Kidney (tissue), 14 donors: ENCODE results near the gene LILRB4. TPM values are rescaled to one million over a fixed set of nuclear protein-coding genes. Genes with fewer than 3 reads are reported as not detected.
A peak's percentile ranks its signal among the peaks of the same experiment; 100 is the strongest.
"Not testable (repeated sequence)": the region's sequence is repeated elsewhere in the genome, so short reads cannot be mapped to it uniquely, and the experiment has no call there.

ENCODE experiments used
- DNase-seq, 5 donors: peaks; one replicate each; pipeline ENCODE4 v3.0.0-alpha.2; 2013 to 2020
- FAIRE-seq: peaks from 2 replicates; lab custom pipeline; 2012; peaks lifted over from hg19 to GRCh38; lab: Jason Lieb, UNC
- H3K27ac ChIP-seq, 2 donors: one replicate each; pipeline ENCODE4 v1.7.0; 2013; ENCODE audit warnings: low read depth in 2 of 2, low read length in 2 of 2, inconsistent platforms in 1 of 2
- H3K27me3 ChIP-seq: one replicate; pipeline ENCODE4 v1.7.1; 2013; ENCODE audit warnings: low read length, inconsistent platforms; ENCODE audit not compliant: control insufficient read depth, insufficient read depth
- H3K36me3 ChIP-seq, 3 donors: one replicate each; pipeline versions ENCODE4 v1.7.0 to v1.7.1; 2013; ENCODE audit warnings: low read length in 3 of 3, control low read depth in 1 of 3, inconsistent platforms in 1 of 3; ENCODE audit not compliant: insufficient read depth in 3 of 3, control insufficient read depth in 2 of 3
- H3K4me1 ChIP-seq, 3 donors: one replicate each; pipeline versions ENCODE4 v1.7.0 to v1.7.1; 2013; ENCODE audit warnings: low read length in 3 of 3, inconsistent platforms in 1 of 3, low read depth in 1 of 3; ENCODE audit not compliant: control insufficient read depth in 2 of 3, insufficient read depth in 2 of 3
- H3K4me3 ChIP-seq, 3 donors: one replicate each; pipeline versions ENCODE4 v1.7.0 to v1.8.1; 2013; ENCODE audit warnings: low read length in 3 of 3, control low read depth in 1 of 3, inconsistent platforms in 1 of 3
- H3K9ac ChIP-seq, 3 donors: one replicate each; pipeline versions ENCODE4 v1.7.0 to v1.7.1; 2013; ENCODE audit warnings: low read length in 3 of 3, control low read depth in 1 of 3, inconsistent platforms in 1 of 3
- H3K9me3 ChIP-seq, 3 donors: one replicate each; pipeline versions ENCODE4 v1.7.0 to v1.7.1; 2013; ENCODE audit warnings: low read length in 3 of 3, control low read depth in 1 of 3, inconsistent platforms in 1 of 3; ENCODE audit not compliant: control insufficient read depth in 2 of 3, insufficient read depth in 1 of 3
- CTCF ChIP-seq: IDR thresholded peaks from 3 replicates; pipeline ENCODE4 v1.5.1; 2012; ENCODE audit warnings: mild to moderate bottlenecking, moderate library complexity, borderline replicate concordance; ENCODE audit not compliant: insufficient read depth; ENCODE audit errors: extremely low read depth
- intact Hi-C: fragments of 100-400 bp; cut with DNase I; formaldehyde crosslinking; loops from one replicate; pipeline ENCODE4 v1.11.1; 2022
- polyA plus RNA-seq: library from polyadenylated mRNA; stranded (reverse); fragments of 350-450 nt; fragmentation: Illumina TruSeq; extraction: RNeasy Lipid Tissue Mini Kit (QIAGEN cat#74804); gene quantifications from one replicate; pipeline ENCODE4 v1.2.3, GENCODE V29; 2014; ENCODE audit warnings: low read depth, low replicate concordance; ENCODE audit not compliant: insufficient read depth
- total RNA-seq: library from RNA; stranded (reverse); fragmentation: NEBNext Ultra II Directional; extraction: Animal tissue kit (Norgen Biotek cat#: 25700); gene quantifications from one replicate; pipeline ENCODE4 v1.2.1, GENCODE V29; 2021
- donor health status: control.
- donor health status: control.
- donor health status: control.
- donor health status: control.
- donor health status: control.
- donor health status: DM: yes; HTN: yes; CAD: no.
- donor health status: Normal renal cell carcinoma (clear cell type).

The LILRB4 gene
- total and polyA plus RNA-seq, 2 donors from 2014 or later: 1.8 to 9.9 TPM

GRCh38 chr19:54616821-54617560 is 45.8 kb upstream of the LILRB4 start:
- no peaks in the 10 kb centered on the region for H3K4me1 ChIP-seq
- intact Hi-C loops: no loop called here
- H3K9me3 ChIP-seq: peaks cover 0 to 3% (median 2%) of the 10 kb centered on the region in 3 donors
- FAIRE-seq: no peak
- H3K27me3 ChIP-seq: no peaks in the 10 kb centered on the region
- H3K9ac ChIP-seq: no peak overlapping the region
- no peak for DNase-seq
- H3K36me3 ChIP-seq: no peaks in the 10 kb centered on the region
- TF ChIP-seq CTCF: no peak
- no peak overlapping the region for H3K4me3 ChIP-seq
- no peak overlapping the region for H3K27ac ChIP-seq

- no peak for TF ChIP-seq CTCF
- H3K4me1 ChIP-seq: no peaks in the 10 kb centered on the region
- no peak overlapping the region for H3K4me3 ChIP-seq
- FAIRE-seq: no peak
- intact Hi-C loops: no loop called here
- DNase-seq: no peak
- no peaks in the 10 kb centered on the region for H3K36me3 ChIP-seq
- no peaks in the 10 kb centered on the region for H3K27me3 ChIP-seq
- no peak overlapping the region for H3K9ac ChIP-seq
- no peak overlapping the region for H3K27ac ChIP-seq
- H3K9me3 ChIP-seq: no peaks in the 10 kb centered on the region
Measured at GRCh38 chr19:54620464-54620863, 42.3 kb upstream of the LILRB4 start.

- Histone ChIP-seq H3K9me3 (no peaks in the 10 kb centered on the region), H3K4me3 (no peak overlapping the region), H3K9ac (no peak overlapping the region), H3K36me3 (no peaks in the 10 kb centered on the region), H3K4me1 (no peaks in the 10 kb centered on the region), H3K27ac (no peak overlapping the region), H3K27me3 (no peaks in the 10 kb centered on the region)
- FAIRE-seq (no peak), DNase-seq (no peak)
- intact Hi-C loops: no loop called here
- no peak for TF ChIP-seq CTCF
Measured at GRCh38 chr19:54622431-54622830, 40.4 kb upstream of the LILRB4 start.

- H3K4me3 ChIP-seq, H3K36me3 ChIP-seq, intact Hi-C loops, H3K9me3 ChIP-seq, DNase-seq, H3K9ac ChIP-seq, H3K27me3 ChIP-seq, FAIRE-seq, H3K4me1 ChIP-seq, H3K27ac ChIP-seq: not testable (repeated sequence)
Measured at GRCh38 chr19:54624234-54624633, 38.6 kb upstream of the LILRB4 start.

GRCh38 chr19:54624934-54625730 is 37.7 kb upstream of the LILRB4 start:
- H3K9me3 ChIP-seq, H3K4me1 ChIP-seq, FAIRE-seq, H3K36me3 ChIP-seq, H3K27ac ChIP-seq, H3K4me3 ChIP-seq, H3K27me3 ChIP-seq, intact Hi-C loops, H3K9ac ChIP-seq: not testable (repeated sequence)
- peak in 1 of 5 donors; percentile 22 for DNase-seq
